ENCODE measurements around the gene STAC2.

STAC2 gene

DNA sequence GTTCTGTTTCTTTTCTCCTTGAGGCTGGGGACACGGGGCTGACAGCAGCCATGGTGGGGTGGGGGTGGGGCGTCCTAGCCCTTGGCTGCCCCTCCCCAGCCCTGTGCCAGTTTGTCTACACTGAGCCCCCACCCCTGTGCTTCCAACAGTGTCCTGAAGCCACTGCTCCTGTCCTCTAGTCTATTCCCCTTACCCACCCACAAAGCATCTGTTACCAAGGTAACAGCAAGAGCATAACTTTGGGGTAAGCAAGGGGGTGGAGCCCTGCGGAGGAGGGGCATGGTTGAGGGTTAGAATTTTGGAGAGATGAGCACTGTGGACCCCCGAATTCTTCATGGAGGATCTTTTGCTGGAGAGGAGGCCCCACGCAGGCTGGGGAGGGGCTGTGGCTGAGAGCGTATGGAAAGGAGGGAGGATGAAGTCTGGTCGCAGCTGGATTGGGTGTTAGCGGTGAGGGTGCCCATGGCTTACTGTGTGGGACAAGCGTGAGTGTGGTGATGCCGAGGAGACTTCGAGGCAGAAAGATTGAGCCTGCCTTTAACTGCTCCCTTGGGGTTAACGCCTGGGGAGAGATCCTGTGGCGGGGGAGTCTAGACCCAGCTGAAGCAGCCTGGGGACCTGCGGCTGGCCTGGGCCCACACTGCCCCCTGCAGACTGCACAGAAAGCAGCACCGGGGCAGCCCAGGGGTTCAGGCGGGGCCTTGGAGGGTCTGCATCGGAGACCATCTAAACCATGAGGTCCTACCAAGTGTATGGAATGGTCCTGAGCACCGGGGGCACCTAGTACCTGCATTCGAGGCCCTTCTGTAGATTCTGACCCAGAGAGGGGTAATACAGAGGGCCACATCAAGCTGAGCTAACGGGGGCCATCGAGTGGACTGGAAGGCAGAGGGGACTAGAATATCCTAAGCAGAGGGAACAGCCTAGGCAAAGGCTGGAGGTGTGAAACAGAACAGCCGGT lies 6.1 kb upstream of the STAC2 start:
- DNase-seq: no peak

DNA sequence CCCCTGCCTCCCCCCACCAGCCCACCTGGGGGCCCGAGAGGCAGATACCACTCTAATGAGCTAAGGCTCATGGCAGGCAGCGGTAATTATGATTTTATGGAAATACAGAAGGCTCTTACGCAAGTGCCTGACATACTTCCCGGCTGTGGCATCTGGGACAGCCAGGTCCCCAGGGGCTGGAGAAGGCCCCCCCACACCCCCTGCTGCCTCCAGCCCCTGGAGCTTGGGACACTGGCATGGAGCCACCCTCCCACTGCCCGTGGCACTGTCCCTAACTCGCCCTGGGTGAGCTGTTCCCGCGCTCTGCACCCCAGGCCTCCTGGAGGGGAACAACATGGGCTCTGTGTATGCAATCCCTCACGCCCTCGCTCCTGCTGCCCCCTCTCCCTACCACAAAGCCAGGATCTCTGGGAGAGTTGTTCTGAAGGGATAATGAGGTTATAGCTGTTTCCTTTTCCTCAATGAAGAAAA lies 5.4 kb upstream of the STAC2 start:
- no peak for DNase-seq

DNA sequence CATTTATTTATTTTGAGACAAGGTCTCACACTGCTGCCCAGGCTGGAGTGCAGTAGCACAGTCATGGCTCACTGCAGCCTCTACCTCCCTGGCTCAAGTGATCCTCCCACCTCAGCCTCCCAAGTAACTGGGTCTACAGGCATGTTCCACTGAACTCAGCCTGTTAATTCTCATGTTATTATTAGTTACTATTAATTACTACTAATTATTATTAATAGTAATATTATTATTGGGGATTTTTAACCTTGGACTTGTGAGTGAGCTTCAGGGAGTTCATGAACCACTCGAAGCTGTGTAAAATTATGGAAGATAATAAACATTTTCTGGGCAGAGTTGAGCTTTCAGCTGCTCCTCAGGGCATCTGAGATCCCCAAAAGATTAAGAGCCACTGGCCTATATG lies 4.6 kb upstream of the STAC2 start:
- DNase-seq: no peak

DNA sequence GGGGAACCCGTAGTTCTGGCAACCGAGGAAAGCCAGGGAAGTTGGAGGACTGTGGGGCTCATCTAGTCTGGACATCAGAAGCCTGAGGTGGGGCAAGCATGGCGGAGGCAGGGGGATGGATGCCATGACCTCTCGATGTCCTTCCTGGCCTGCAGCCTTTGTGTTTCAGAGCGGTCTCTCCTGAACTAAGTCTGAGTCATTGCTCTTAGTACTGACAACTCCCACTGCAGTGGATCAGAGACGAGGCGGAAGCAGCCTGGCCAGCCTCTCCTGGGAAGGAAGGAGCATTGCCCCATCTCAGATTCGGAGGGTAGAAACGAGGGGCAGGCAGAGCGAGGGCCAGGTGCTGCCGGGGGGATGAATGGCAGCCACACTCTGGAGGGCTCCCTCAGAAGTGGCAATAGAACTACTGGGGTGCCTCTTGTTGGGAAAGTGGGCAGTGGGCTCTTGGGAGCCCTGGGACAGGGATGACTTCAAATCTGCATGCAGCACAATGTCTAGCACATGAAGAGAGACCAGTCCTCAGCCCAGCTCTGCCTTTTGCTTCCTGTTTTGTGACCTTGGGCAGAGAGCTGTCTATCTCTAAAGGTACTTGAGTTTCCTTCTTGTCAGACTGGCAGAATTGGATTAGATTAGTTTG lies 3.6 kb upstream of the STAC2 start:
- DNase-seq: no peak

DNA sequence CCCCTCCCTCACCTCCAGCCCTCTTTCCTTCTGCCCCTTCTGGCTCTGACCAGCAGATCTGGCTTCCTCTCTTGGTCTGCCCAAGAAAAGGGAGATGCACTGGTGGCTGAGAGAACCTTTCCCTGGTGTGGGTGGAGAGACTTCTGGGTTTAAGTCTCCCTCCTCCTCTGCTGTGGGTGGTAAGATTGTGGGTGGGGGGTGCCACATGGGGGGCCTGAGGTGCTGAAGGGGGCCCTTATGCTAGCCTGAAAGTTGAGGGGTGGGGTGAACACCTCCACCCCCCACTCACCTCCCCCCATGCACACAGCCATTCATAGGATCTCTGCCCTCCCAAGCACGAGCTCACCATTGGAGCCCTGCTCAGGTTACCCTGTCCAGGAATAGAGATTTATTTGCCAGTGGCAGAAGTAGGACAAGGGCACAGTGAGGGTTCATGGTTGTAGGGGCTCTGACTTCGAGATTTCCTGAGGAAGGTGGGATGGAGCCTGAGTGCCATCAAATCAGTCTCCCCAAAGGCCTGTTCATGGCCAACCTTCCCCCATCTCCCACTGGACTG lies 1.7 kb upstream of the STAC2 start:
- DNase-seq: no peak

DNA sequence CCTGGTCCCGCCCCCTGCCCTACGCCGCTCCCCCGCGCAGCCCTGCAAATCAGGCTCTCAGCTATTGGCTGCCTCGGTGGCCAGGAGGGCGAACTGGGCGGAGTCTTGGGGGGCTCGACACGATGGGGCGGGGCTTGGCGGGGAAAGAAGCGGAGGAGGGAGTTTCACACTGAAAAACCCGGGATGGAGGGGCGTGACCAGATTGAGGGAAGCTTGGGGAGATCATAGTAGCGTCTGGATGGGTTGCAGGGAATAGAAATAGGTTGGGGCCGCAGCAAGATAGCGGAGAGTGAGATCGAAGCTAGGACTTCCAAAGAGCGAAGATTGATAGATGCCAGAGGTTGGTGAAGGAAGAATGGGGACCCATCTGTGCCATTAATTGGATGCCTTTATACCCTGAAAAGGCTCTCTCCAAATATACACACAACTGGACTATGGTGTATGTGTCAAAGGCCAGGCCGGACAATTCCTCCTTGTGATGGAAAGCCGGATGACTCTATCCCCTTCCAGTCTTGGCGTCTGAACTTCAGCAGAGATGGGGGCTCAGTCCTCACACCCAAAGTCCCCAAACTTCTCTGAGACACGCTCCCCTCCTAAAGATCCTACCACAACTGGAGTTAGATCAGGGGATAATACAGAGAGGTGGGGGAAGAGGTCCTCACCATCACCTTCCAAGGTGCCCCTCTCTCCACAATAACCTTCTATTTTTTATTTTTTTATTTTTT lies 376 bp upstream of the STAC2 start:
- no peak for DNase-seq

DNA sequence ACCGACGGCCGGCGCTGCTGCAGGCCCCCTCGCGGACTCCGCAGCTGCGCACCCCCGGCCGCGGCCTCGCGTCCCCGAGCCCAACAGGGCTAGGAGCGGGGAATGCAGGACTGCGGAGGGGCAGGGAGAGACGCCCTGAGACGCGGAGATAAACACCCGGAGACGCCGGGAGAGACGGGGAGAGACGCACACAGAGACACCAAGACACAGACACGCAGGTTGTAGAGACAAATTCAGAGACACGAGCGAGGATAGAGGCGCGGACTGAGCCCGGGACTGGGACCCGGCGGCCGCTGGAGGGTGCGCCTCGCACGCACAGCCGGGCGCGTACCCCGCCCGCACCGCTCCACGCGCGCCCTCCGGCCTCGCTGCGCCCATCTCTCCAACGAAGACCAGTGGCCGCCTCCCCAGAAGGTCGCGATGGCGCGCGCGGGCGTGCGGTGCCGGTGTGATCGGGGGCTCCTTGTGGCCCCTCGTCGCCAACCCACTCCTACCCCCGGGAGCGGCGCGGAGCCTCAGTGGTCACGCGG lies 902 bp downstream of the STAC2 start:
- no peak for DNase-seq

DNA sequence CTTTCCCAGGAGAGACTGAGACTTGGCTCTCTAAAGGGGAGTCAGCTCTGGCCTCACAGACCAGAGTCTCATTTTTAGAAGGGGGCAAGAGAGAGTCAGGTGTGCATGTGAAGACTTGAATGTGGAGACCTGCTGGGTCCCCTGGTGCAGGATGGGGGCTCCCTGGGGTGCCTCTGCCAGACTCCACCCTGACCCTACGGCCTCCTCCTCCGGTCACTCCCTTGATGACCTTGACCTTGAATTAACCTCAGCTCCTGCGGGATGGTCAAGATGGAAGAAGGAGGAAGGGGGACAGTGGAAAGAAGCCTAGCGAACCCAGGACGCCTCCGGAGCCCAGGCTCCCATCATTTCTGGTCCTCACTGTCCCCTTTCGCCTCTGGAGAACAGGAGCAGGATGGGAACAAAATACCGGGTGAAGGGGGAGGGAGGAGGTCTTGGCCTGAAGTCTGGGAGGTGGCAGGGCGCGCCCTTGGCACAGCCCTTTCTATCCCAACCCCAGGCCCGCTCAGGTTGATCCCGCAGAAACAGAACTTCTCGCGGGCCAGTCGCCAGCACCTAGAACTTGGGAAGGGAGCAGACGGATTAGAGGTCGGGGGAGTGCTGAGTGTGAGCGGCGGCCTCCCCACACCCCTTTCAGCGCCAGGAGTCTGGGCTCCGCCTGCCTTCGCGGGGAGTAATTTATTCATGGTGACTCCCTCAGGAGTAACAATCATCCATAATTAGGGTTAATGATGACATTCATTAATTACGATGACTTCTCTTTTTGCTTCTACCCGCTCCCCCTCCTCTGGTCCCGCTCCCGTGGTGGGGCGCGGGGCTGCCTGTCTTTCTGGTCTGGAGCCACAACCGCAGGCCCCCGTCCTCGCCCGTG lies 1.6 kb downstream of the STAC2 start:
- no peak for DNase-seq

DNA sequence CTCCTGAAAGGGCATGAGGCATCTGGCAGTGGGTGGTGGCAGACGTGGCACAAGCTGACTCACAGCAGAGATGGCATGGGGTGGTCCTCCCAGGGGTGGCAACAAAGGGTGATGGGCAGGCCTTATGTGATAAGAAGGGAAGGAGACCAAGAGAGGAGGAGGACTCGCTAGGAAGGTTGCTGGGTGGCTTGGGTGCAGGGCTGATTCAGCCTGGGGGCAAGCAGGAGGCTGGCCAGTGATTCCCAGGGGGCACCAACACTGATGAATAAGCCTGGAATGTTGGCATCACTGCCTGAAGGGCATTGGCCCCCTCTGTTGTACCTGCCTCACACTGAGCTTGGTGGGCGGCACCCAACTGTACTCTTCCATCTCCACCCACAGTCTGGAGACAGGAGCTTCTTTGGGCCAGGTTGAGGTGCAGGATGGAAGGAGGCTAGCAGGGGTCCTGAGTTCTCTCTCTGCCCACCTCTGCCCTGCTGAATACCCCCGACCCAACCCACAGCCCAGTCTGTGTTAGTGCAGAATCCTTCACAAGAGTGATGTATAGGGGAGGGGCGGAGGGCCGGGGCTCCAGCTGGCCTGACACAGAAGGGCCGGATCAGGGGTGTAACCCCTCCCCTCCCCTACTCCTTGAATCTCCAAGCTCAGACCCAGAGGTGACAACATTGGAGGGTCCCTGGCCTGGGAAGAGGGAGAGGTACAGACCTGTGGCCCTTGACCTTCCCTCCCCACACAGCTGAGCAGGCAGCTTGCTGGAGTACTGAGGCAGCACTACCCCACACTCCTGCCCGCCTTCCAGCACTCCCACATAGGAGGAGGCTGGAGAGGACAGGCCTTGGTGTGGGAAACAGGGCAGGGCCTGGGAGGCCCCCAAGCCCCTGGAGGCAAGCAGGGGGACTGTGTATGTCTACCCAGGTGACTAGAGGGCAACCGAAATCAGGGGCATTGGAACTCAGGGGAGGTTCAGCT lies 2.6 kb downstream of the STAC2 start:
- no peak for DNase-seq

DNA sequence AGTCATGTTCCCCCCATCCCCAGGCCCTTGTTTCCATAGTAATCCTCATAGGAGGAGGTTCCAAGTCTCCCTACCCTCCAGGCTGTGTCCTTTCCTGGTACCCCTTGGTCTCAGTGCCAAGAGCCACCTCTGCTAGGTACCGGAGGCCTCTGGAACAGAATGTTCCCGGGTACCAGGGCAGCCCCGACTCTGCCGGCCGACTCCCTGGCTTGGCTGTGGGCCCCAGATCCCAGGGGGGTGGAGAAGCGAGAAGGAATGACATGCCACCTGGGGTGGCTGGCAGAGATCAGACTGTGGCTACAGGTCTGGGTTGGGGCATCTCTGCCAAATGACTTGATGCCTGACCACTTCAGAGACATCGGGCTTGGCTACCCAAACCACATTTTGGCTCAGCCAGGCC lies 3.6 kb downstream of the STAC2 start:
- no peak for DNase-seq

DNA sequence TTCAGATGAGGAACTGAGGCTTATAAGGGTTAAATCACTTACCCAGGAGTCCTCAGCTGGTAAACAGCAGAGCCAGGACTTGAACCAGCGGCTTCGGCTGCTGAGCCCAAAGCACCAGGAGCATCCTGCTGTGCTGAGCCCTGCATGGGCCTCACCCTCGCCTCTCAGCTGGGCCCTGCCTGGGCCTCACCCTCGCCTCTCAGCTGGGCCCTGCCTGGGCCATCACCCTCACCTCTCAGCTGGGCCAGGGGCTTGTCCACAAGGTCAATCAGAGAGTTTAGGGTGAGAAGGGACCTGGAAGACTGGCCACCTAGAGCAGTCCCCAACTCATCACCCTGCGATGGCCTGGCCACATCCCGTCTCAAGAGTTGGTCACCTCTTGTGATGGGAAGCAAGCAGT lies 4.2 kb downstream of the STAC2 start:
- no peak for DNase-seq

DNA sequence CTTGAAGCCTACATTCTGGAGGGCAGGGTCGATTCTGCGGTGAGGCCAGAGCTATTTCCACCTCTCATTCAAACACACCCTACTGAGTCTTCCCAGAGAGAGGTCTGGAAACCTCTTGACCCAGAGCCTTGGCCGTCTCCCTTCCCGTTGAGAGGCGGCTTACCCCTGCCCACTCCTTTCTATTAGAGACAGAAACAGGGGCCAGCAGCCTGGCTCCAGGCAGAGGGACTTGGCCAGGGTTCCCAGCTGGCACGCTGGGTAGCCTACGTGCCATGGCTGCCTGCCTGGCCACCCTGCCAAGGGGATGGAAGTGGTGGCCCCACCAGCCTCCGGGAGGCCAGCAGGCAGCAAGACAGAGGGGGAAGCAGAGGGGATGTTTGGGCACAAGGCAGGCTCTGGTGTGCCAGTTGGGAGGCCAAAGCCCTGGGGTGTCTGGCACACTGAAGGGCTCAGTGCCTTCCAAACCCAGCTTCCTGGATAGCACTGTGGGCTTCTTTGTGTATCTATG lies 6.0 kb downstream of the STAC2 start:
- no peak for DNase-seq

DNA sequence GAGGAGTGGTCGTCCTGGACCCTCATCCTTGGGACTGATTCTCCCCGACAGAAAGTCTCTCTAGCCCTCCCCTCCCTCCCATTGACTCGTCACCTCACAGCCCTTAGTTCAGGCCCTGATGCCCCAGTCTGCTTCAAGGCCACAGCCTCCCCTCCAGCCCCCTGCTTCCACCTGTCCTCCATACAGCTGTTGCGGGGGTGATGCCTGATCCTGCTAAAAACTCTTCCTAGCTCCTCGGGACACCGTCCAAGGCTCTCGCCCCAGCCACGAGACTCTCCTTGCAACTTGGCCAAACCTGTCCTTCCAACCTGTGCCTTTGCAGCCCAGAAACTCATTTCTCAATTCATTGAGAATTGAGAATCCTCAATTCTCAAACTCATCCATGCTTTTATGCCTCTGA lies 6.8 kb downstream of the STAC2 start:
- DNase-seq: no peak

DNA sequence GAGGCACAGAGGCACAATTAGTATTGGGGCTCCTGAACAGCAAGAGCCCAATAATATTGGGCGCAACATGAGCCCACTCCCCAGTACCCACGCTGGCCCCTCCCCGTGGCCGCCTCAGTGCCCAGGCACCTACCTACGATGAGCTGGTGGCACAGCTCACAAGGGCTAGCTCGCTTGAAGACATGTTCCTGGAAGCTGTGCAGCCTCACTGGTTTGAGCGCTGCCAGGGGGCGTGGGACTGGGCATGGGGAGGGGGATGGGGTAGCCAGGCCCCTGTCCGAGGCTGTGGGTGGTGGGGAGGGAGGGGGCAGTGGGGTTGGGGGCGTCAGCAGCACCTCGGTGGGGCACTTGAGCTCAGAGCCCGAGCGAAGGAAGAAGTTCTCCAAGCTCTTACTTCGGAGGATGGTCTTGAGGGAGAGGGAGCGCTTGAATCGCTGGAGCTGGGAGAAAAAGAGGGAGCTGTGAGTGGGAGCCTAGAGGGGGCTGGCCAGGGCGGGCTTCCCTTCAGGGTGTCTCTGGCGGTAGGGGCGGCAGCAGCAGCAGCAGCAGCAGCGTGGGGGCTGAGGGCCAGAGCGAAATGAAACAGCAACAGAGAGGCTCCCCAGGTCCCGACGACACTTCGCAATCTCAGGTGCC lies 7.9 kb downstream of the STAC2 start:
- no peak for DNase-seq

DNA sequence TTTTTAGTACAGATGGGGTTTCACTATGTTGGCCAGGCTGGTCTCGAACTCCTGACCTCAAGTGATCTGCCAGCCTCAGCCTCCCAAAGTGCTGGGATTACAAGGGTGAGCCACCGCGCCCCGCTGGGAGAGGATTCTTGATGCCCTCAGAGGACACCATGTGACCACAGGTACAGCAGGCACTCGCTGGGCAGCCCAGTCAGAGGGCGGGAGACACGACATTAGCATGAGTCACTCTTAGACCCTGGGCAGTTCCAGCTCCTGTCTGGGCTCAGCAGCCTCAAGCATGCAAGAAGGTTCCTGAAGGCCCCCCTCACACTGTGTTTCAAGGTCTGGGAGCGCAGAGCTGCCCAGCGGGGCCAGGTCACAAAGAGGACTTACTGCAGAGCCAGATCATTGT lies 11.9 kb downstream of the STAC2 start:
- DNase-seq: no peak

DNA sequence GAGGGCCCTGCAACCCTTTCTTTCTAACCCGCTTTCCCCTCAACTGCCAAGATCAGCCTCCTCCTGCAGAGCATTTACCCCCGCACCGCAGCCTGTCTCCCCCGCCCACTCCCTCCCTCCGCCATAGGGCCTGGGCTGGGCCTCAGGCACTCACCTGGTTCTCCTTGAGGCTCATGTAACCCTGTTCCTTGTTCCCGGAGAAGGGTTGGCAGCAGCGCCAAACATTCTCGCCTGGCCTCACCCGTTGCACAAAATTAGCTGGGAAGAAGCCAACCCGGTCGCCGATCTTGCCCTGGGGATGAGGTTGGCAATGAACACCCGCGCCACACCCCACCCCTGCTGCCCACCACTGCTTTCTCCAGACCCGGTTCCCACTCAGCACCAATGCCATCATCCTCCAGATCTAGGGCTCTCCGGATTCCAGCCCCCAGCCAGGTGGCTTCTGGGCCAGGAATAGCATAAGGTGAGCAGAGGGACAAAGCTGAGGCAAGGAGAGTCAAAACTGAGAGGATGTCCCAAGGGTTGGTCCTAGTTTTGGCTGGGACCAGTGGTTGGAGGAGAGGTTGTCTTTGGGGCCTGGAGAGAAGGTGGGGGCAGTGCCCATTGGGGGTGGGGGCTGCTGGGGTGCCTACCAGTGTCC lies 12.8 kb downstream of the STAC2 start:
- no peak for DNase-seq

DNA sequence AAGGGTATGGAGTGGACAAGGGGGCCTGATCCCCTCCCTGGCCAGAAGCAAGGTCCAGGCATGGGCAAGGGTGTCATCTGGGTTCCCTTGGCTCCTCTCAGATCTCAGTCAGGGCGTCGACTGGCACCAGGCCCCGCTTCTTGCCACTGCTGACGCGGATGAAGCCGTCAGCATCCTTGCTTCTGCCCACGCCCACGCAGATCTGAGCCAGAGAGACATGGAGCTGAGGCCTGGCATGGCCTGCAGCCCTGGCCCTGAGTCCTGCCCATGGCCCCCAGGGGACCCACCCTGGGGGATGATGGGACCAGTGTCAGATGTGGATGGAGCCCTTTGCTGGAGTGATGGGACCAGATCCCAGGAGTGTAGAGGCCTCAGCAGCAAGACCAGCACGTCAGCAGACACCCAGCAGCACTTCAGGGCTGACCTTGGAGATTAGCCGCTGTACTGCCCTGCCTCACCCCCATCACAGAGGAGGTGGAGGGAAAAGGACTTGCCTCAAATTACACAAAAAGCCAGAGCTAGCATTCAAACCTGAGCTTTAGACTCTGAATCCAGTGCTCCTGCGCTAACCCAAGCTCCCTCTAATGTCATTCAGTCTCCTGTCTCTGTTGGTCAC lies 13.4 kb downstream of the STAC2 start:
- DNase-seq: no peak

DNA sequence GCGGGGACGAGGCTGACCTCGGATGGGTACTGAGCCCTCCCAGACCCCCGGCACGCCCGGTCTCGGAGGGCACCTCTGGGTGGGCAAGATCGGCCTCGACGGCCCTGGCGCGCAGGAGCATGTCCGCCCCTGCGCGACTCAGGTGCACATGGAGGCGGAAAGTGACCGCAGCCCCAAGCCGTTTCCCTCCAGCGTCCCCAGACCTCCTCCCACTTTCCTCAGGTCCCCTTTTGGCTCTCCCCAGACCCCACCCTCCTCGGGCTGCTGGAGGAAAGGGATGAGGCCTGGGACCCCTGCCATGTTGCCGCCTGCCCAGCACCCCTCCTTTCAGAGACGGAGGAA lies 15.7 kb downstream of the STAC2 start:
- no peak for DNase-seq
